SK-N-SH treated with all-trans-retinoic acid at 6 μM for 48 hours (cell line): ENCODE data around the gene SLC2A5.

ENCODE experiments used
- ATAC-seq: fragments of 200-7000 bp; cut with Tn5 transposase; 3 replicates; pipeline ENCODE4 v1.9.1; 2020; ENCODE audit warnings: mild to moderate bottlenecking, moderate library complexity
- ARNTL ChIP-seq: fragments of 450-650 bp; formaldehyde crosslinking; IDR thresholded peaks from 2 replicates; pipeline ENCODE4 v1.5.0; 2020; ENCODE audit warnings: low read depth, mild to moderate bottlenecking, moderate library complexity, borderline replicate concordance
- BACH2 ChIP-seq: fragments of 250-450 bp; sonication (Bioruptor Pico); IDR thresholded peaks from 2 replicates; pipeline ENCODE4 v1.9.0; 2021; ENCODE audit warnings: mild to moderate bottlenecking, borderline replicate concordance
- CSDC2 ChIP-seq: fragments of 250-450 bp; sonication (Bioruptor Pico); IDR thresholded peaks from 2 replicates; pipeline ENCODE4 v1.5.0; 2020; ENCODE audit warnings: mild to moderate bottlenecking, moderate library complexity
- ESRRG ChIP-seq: fragments of 250-450 bp; sonication (Bioruptor Pico); IDR thresholded peaks from 2 replicates; pipeline ENCODE4 v1.6.1; 2021; ENCODE audit warnings: mild to moderate bottlenecking
- GLIS3 ChIP-seq: fragments of 250-450 bp; sonication (Bioruptor Pico); IDR thresholded peaks from 2 replicates; pipeline ENCODE4 v1.5.0; 2020; ENCODE audit warnings: mild to moderate bottlenecking, moderate library complexity
- OSR1 ChIP-seq: fragments of 250-450 bp; sonication (Bioruptor Pico); IDR thresholded peaks from 2 replicates; pipeline ENCODE4 v1.8.0; 2022; ENCODE audit warnings: moderate library complexity, mild to moderate bottlenecking, inconsistent platforms
- PPARA ChIP-seq: fragments of 250-450 bp; sonication (Bioruptor Pico); IDR thresholded peaks from 2 replicates; pipeline ENCODE4 v1.5.0; 2020; ENCODE audit warnings: mild to moderate bottlenecking, borderline replicate concordance
- RARB ChIP-seq: fragments of 250-450 bp; sonication (Bioruptor Pico); IDR thresholded peaks from 2 replicates; pipeline ENCODE4 v1.8.0; 2021; ENCODE audit warnings: mild to moderate bottlenecking, moderate library complexity
- SNAI2 ChIP-seq: fragments of 250-450 bp; sonication (Bioruptor Pico); IDR thresholded peaks from 2 replicates; pipeline ENCODE4 v1.5.0; 2020; ENCODE audit warnings: mild to moderate bottlenecking, moderate library complexity
- TCF4 ChIP-seq: fragments of 250-450 bp; sonication (Bioruptor Pico); IDR thresholded peaks from 2 replicates; pipeline ENCODE4 v1.8.0; 2021; ENCODE audit warnings: mild to moderate bottlenecking, moderate library complexity, borderline replicate concordance
- TOX ChIP-seq: fragments of 250-450 bp; sonication (Bioruptor Pico); IDR thresholded peaks from 2 replicates; pipeline ENCODE4 v1.8.0; 2021; ENCODE audit warnings: mild to moderate bottlenecking, moderate library complexity, borderline replicate concordance
- ZC3H10 ChIP-seq: fragments of 250-450 bp; sonication (Bioruptor Pico); IDR thresholded peaks from 2 replicates; pipeline ENCODE4 v1.5.1; 2021; ENCODE audit warnings: mild to moderate bottlenecking, moderate library complexity
- ZFP3 ChIP-seq: fragments of 250-450 bp; sonication (Bioruptor Pico); IDR thresholded peaks from 2 replicates; pipeline ENCODE4 v1.5.0; 2020; ENCODE audit warnings: mild to moderate bottlenecking, moderate library complexity
- ZFP30 ChIP-seq: fragments of 450-650 bp; formaldehyde crosslinking; IDR thresholded peaks from 2 replicates; pipeline ENCODE4 v1.5.0; 2022; ENCODE audit warnings: mild to moderate bottlenecking, moderate library complexity
- ZNF565 ChIP-seq: fragments of 450-650 bp; formaldehyde crosslinking; conservative IDR thresholded peaks from 2 replicates; pipeline ENCODE4 v1.5.0; 2020; ENCODE audit warnings: low read depth, mild to moderate bottlenecking, moderate library complexity
- ZNF70 ChIP-seq: fragments of 450-650 bp; formaldehyde crosslinking; IDR thresholded peaks from 2 replicates; pipeline ENCODE4 v1.5.0; 2020; ENCODE audit warnings: mild to moderate bottlenecking, moderate library complexity
- ZNF8 ChIP-seq: fragments of 450-650 bp; formaldehyde crosslinking; IDR thresholded peaks from 2 replicates; pipeline ENCODE4 v1.5.0; 2020; ENCODE audit warnings: mild to moderate bottlenecking, moderate library complexity
- TF ChIP-seq, protein P1 (sequence below): fragments of 250-450 bp; sonication (Bioruptor Pico); IDR thresholded peaks from 2 replicates; pipeline ENCODE4 v1.5.0; 2020; ENCODE audit warnings: mild to moderate bottlenecking, moderate library complexity
- TF ChIP-seq, protein P2 (sequence below): fragments of 250-450 bp; sonication (Bioruptor Pico); IDR thresholded peaks from 2 replicates; pipeline ENCODE4 v1.8.0; 2021; ENCODE audit warnings: low read depth, mild to moderate bottlenecking, moderate library complexity, borderline replicate concordance
- TF ChIP-seq, protein P3 (sequence below): fragments of 250-450 bp; sonication (Bioruptor Pico); IDR thresholded peaks from 2 replicates; pipeline ENCODE4 v1.8.0; 2020; ENCODE audit warnings: mild to moderate bottlenecking, moderate library complexity, borderline replicate concordance
- TF ChIP-seq, protein P4 (sequence below): fragments of 250-450 bp; sonication (Bioruptor Pico); IDR thresholded peaks from 2 replicates; pipeline ENCODE4 v1.5.1; 2021; ENCODE audit warnings: mild to moderate bottlenecking, moderate library complexity

The SLC2A5 gene

DNA sequence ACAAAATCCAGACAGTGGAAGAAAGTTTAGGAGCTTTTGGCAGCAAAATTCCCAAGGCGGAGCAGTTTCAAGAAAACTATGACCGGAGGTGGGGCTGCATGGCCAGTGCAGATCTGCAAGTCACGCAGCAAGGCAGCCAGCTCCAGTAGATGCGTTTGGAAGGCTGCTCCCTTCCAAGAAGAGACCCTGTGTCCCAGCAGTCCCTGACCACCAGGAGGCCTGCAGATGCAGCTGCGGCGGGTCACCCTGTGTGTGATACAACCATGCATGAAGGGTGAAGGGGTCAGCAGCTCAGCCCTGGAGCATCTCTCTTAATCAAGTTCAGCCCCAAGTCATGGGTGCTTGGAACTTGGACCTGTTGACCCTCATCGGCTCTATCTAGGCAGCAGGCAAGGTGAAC is 30.1 kb upstream of the SLC2A5 start:
- ATAC-seq, result no peak
- TF ChIP-seq BACH2 (CRISPR knock-in tag) (no peak), ZNF70 (no peak), ZC3H10 (CRISPR knock-in tag) (no peak), GLIS3 (CRISPR knock-in tag) (no peak), ARNTL (CRISPR knock-in tag) (no peak), OSR1 (no peak), TCF4 (no peak), TOX (CRISPR knock-in tag) (no peak), ZNF565 (CRISPR knock-in tag) (no peak), ZFP3 (no peak), ZNF8 (CRISPR knock-in tag) (no peak), RARB (CRISPR knock-in tag) (no peak)
- TF ChIP-seq, protein P1, sequence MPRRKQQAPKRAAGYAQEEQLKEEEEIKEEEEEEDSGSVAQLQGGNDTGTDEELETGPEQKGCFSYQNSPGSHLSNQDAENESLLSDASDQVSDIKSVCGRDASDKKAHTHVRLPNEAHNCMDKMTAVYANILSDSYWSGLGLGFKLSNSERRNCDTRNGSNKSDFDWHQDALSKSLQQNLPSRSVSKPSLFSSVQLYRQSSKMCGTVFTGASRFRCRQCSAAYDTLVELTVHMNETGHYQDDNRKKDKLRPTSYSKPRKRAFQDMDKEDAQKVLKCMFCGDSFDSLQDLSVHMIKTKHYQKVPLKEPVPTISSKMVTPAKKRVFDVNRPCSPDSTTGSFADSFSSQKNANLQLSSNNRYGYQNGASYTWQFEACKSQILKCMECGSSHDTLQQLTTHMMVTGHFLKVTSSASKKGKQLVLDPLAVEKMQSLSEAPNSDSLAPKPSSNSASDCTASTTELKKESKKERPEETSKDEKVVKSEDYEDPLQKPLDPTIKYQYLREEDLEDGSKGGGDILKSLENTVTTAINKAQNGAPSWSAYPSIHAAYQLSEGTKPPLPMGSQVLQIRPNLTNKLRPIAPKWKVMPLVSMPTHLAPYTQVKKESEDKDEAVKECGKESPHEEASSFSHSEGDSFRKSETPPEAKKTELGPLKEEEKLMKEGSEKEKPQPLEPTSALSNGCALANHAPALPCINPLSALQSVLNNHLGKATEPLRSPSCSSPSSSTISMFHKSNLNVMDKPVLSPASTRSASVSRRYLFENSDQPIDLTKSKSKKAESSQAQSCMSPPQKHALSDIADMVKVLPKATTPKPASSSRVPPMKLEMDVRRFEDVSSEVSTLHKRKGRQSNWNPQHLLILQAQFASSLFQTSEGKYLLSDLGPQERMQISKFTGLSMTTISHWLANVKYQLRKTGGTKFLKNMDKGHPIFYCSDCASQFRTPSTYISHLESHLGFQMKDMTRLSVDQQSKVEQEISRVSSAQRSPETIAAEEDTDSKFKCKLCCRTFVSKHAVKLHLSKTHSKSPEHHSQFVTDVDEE (CRISPR knock-in tag), result no peak
- TF ChIP-seq, protein P2, sequence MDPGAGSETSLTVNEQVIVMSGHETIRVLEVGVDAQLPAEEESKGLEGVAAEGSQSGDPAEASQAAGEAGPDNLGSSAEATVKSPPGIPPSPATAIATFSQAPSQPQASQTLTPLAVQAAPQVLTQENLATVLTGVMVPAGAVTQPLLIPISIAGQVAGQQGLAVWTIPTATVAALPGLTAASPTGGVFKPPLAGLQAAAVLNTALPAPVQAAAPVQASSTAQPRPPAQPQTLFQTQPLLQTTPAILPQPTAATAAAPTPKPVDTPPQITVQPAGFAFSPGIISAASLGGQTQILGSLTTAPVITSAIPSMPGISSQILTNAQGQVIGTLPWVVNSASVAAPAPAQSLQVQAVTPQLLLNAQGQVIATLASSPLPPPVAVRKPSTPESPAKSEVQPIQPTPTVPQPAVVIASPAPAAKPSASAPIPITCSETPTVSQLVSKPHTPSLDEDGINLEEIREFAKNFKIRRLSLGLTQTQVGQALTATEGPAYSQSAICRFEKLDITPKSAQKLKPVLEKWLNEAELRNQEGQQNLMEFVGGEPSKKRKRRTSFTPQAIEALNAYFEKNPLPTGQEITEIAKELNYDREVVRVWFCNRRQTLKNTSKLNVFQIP (CRISPR knock-in tag), result no peak
- TF ChIP-seq, protein P3, sequence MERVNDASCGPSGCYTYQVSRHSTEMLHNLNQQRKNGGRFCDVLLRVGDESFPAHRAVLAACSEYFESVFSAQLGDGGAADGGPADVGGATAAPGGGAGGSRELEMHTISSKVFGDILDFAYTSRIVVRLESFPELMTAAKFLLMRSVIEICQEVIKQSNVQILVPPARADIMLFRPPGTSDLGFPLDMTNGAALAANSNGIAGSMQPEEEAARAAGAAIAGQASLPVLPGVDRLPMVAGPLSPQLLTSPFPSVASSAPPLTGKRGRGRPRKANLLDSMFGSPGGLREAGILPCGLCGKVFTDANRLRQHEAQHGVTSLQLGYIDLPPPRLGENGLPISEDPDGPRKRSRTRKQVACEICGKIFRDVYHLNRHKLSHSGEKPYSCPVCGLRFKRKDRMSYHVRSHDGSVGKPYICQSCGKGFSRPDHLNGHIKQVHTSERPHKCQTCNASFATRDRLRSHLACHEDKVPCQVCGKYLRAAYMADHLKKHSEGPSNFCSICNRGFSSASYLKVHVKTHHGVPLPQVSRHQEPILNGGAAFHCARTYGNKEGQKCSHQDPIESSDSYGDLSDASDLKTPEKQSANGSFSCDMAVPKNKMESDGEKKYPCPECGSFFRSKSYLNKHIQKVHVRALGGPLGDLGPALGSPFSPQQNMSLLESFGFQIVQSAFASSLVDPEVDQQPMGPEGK (CRISPR knock-in tag), result no peak

DNA sequence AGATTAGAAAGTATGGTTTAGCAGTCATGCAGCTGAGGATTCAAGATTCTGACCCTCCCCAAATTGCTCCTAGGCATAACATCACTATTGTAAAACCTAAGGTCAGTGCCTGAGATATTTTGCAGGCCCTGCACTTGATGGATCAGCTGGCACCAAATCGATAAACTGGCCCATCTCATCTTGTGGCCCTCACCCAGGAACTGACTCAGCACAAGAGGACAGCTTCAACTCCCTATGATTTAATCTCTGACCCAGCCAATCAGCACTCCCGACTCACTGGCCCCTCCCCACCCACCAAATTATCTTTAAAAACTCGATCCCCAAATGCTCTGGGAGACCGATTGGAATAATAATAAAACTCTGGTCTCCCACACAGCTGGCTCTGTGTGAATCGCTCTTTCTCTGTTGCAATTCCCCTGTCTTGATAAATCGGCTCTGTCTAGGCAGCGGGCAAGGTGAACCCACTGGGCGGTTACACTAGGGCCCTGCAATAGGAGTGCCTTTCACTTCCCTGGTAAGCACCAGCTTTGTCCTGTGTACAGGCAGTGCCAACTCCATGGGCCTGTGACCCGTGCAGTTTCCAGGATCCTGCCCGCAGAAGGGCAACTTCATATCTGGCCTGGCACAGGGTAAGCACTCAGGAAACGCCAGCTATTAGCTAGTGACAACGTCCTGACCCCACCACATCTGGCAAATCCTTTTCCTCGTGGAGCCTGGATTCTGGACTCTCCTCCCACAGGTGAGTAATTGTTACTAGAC is 28.7 kb upstream of the SLC2A5 start:
- ATAC-seq, result no peak
- TF ChIP-seq, protein P1 (CRISPR knock-in tag), result no peak
- no peak for TF ChIP-seq GLIS3 (CRISPR knock-in tag)
- TF ChIP-seq, protein P2 (CRISPR knock-in tag), result no peak
- TF ChIP-seq ZFP3, result no peak
- no peak for TF ChIP-seq PPARA (CRISPR knock-in tag)
- no peak for TF ChIP-seq CSDC2 (CRISPR knock-in tag)
- TF ChIP-seq BACH2 (CRISPR knock-in tag), result no peak
- TF ChIP-seq, protein P3 (CRISPR knock-in tag), result no peak
- no peak for TF ChIP-seq ZFP30 (CRISPR knock-in tag)
- TF ChIP-seq SNAI2 (CRISPR knock-in tag), result no peak
- TF ChIP-seq ZNF8 (CRISPR knock-in tag), result no peak
- TF ChIP-seq, protein P4, sequence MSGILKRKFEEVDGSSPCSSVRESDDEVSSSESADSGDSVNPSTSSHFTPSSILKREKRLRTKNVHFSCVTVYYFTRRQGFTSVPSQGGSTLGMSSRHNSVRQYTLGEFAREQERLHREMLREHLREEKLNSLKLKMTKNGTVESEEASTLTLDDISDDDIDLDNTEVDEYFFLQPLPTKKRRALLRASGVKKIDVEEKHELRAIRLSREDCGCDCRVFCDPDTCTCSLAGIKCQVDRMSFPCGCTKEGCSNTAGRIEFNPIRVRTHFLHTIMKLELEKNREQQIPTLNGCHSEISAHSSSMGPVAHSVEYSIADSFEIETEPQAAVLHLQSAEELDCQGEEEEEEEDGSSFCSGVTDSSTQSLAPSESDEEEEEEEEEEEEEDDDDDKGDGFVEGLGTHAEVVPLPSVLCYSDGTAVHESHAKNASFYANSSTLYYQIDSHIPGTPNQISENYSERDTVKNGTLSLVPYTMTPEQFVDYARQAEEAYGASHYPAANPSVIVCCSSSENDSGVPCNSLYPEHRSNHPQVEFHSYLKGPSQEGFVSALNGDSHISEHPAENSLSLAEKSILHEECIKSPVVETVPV (CRISPR knock-in tag), result no peak
- TF ChIP-seq ESRRG (CRISPR knock-in tag), result no peak
